ENCODE measurements around the gene JAKMIP1. TPM values are rescaled to one million over a fixed set of nuclear protein-coding genes. Genes with fewer than 3 reads are reported as not detected.
A peak's percentile ranks its signal among the peaks of the same experiment; 100 is the strongest.
"Not testable (repeated sequence)": the region's sequence is repeated elsewhere in the genome, so short reads cannot be mapped to it uniquely, and the experiment has no call there.

Gene JAKMIP1
- total RNA-seq, 1 experiment from 2014 or later: 0.05 TPM

DNA sequence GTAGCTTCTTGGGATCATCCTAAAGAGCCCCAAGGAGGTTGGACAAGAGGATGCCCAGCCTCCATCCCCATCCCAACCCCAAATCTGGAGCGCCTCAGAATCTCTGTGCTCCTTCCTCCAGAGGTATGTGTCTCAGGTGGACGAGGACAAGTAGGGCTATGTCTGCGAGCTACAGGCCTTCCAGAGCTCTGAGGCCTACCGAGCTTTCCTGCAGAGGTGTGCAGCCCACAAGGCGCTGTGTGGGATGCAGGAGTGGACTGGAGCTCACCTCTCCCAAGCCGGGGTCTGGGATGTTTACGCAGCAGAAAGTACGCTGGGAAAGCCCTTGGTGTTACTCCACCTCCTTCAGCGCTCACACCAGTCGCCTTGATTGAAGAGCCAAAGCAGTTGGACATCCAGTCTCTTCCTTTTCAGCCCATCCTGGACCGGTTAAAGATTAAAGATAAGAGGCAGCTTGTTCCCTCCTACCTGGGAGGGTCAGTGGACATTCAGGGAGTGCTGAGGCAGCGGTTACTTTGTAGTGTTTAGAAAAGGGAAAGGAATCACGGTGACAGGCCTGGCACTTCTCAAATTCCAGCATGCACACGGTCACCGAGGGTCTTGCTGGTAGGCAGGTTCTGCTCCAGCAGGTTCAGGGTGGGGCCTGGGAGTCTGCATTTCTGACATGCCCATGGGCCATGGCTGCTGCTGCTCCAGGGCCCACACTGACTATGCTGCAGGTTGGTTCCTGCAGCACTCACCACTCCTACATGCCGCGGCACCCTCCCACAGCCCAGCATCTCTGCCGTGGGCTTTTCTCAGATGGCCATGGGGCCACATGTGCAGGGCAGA, 29.5 kb upstream of the JAKMIP1 start:
- no peak for DNase-seq (ENCODE audit: extremely low read depth, low read depth)

DNA sequence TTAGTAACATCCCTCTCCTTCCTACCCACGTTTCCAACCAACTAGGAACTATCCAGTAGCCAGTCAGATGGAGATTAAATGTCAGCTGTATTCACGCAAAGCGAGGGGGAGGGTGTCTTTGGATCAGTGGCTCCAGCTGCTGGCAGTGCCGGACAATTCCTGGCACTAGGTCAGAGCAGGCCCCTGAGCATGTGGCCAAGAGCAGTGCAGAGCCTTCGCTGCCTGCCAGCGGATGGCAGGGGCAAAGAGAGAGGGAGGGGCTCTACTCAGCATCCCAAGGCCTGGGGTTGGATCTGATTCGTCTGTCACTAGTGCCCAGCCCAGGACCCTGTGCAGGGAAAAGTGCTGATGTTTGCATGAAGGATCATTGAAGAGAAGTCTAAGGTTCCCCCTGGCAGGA, 28.7 kb upstream of the JAKMIP1 start:
- no peak for DNase-seq (ENCODE audit: extremely low read depth, low read depth)

DNA sequence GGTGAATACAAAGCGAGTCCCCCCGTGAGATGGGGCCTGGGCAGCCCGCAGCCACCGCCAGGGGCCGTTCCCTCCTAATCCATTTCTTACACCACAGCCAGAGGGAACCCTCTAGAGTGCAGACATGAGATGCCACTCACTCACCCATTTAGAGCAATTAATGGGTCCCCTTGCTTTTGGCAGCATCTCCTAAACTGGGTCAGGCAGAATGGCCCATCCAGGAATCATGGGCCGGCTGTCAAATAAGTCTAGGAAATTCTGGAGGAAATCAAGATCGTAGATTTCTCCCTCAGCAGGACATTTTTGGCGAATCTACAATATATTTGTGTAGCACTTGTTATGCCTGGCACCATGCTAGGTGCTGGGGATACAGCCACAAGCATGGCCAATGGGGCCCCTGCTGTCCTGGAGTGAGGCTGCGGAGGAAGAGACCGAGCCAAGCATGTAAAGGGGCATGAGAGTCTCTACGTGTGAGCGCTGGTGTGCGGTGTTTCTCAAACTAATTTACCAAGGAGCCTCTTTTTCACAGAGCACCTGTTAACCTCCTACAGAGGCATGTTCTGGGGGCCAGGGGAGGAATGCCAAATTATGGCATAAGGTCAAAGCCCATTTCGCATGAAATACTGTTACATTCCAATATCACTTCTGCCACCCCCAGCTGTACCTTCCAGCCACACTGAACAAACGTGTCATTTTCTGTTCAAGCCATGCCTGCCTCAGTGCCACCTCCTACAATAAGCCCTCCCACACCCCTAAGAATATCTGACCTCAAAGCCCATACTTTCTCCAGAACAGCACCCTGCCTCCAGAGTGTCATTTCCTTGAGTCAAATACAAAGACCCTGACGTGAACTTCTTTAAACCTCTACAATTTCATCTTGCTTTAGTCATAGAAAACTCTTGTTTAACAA, 28.1 kb upstream of the JAKMIP1 start:
- no peak for DNase-seq (ENCODE audit: extremely low read depth, low read depth)

DNA sequence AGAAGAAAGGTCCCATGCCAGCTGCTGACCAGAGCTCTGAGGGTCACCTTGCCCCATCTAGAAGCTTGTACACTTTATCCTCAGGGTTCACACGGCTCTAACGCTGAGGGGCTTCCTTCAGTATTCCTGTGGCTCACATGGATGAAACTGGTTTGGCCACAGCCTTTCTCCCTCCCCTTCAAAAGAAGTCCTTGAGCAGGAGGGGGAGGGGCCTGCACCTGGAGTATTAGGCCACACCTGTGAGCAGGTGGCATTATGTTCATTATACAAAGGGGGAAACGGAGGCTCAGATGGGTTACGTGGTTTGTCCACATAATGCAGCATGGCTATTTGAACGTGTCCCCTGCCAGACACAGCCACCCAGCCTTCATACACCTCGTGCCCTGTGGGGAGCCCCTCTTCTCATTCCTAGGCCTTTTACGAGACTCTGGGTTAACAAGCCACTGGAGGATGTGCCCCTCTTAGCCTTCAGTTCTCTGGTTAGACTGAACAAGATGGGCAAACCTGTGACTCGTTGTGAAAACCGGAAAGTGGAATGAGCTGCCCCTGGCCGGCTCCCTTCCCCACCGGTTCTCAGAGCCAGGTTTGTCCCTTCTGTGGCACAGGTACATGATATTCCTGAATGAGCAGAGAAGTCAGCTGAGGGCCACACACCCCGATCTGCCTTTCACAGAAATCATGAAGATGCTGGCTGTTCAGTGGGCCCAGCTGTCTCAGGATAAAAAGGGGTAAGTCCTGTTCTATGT, 27.2 kb upstream of the JAKMIP1 start:
- DNase-seq (ENCODE audit: extremely low read depth, low read depth): no peak

DNA sequence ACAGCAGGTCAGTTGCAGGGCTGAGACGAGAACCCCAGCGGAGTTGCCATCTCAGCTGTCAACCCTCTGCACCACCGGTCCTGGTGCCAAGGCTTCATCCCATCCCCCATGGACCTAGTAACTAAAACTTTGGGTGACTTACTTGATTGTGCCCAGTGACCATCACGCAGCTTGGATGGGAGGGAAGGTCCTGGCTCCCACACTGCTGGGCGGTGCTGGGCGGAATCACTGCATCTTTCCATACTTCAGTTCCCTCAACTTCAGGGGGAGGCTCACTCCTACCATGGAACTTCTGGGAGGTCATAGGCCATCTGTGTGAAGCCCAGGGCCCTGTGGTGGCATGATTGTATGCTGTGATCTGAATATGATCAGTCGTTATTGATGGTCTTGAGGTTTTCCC, 26.2 kb upstream of the JAKMIP1 start:
- DNase-seq (ENCODE audit: extremely low read depth, low read depth): no peak

DNA sequence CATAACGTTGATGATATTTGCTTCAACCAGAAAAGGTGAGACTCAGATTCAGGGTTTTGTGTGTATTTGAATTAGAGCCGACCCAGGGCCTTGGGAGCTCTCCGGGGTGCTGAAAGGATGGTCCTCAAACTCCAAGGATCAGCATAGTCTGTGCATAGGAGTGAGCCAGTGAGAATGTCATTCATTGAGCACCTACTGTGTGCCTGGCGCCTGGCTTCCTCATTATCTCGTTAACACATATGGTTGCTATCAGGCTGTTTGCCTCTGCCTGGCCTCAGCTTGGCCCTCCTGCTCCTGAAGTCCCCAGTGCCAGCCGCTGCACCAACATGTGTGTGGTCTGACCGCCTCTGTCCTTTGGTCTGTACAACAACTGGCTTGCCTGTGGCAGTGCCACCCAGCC, 25.1 kb upstream of the JAKMIP1 start:
- DNase-seq (ENCODE audit: extremely low read depth, low read depth): peak; percentile 7

DNA sequence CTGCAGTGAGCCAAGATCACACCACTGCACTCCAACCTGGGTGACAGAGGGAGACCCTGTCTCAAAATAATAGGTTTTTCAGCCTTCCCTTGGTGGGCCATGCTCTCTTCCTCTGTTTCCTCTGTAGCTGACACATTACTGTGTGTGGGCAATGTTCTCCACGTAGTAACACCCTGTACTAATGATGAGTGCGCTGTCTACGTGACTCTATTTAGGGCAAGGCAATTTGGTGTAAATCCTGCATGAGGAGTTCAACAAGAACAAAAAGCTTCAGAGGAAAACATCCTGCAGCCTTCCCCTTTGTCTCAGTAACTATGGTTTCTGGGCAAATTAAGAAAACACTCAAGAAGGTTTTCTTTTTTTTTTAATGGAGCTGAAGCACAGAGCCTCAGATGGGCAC, 24.4 kb upstream of the JAKMIP1 start:
- DNase-seq (ENCODE audit: extremely low read depth, low read depth): no peak

DNA sequence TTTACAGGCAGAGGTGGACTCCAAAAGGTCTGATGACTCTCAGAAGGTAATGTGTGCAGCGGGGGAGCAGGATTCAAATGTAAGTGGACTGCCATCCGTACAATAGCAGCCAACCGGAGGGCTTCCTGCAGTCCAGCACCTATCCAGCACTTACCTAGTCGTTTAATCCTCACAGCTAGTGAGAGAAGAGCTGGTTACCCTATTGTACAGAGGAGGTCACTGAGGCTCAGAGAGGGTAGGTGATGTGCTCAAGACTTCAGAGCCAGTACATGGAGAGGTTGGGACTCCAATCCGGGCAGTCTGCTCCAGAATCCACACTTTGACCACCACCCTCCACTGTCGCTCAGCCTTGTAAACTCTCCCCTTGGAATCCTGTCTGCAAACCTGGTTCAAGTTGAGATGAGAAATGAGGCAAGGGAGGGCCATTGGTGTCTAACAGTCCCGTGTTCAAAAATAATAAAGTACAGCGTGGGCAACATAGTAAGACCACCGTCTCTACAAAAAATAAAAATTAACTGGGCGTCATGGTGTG, 22.5 kb upstream of the JAKMIP1 start:
- DNase-seq (ENCODE audit: extremely low read depth, low read depth): no peak

DNA sequence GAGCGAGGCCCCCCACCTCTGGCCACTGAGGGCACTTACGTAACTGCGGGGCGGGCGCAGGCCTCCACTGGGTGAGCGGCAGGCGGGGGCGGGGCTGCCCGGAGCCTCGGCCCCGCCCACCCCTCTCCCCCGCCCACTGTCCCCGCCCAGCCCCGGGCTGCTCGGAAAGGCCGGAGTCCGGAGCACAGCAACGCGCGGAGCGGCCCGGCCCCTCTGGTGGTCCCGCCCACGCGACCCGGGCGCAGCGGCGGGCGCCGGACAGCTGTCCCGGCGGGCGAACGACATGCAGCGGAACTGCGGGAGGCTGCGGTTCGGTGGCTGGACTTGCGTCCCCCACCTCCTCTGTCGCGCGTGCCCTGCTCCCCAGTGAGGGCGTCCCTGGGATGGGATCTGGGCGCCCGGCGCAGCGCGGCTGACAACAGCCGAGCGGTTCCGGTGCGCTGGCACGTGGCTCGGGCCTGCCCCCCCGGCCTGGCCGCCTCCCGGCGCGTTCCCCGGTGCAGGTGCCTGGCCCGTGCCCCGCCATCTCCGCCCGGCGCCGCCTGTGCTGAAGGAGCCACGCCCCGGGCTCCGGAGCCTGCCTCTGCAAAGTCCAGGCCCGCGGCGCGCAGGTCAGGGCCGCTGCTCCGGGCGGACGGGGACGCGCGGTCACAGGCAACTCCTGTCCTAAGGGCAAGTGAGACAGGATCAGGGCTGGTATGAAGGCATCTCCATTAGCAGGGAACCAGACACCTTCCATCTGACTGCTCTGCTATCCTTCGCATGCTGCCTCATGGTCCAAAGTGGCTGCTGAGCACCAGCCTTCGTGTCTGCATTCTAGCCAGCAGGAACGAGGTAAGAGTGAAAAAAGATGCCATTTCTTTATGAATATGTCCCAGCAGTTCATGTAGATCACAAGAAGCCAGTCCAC, 21.8 kb upstream of the JAKMIP1 start:
- no peak for DNase-seq (ENCODE audit: extremely low read depth, low read depth)

DNA sequence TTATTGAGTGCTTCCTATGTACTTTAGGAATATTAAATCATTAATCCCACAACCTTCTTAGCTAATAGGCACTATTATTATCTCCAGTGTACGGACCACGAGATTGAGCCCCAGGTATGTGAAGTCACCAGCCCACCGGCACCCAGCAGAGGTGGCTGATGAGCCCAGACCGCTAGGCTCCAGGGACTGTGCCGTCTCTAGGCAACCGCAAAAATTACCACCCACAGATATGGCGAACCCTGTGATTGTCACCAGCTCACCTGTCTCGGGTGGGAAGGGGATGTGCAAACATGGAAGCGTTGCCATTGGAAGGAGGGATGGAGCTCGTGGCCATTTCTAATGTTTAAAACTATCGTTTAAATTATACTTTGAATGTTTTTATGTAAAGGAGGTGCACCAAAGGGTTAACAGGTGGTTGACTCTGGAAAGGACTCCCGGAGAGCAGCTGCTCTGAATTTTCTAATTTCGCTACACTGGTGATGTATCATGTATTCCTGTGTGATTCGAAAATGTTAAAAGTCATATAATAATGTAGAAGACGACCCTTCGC, 21.0 kb upstream of the JAKMIP1 start:
- no peak for DNase-seq (ENCODE audit: extremely low read depth, low read depth)

DNA sequence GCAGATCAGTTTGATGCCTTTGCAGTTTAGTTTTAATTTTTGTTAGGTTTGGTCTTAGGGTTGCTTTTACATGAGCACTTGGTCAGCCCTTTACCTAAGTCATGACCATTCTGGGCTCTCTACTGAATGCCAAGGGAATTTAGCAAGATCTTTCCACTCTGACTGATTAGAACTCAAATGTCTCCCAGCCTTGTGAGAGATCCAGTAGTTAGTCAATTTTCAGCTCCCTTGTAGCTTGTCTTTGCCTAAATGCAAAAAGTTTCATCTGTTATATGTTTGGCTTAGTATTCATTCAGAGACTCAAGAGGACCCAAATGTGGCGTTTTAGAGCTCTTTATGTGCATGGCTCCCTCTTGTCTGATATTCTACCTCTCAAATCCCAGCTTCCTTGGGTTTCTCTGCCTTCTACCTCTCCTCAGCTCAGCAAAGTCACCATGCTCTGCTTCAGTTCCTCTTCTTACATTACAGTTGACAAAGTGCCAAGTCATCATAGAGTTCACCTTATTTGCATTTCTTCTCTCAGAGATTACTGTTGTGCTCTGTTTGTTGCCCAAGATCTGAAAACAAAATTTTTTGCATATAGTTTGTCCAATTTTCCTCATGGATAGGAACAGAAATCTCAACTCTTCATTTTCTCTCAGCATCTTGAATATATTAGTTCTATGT, 17.5 kb upstream of the JAKMIP1 start:
- no peak for DNase-seq (ENCODE audit: extremely low read depth, low read depth)

DNA sequence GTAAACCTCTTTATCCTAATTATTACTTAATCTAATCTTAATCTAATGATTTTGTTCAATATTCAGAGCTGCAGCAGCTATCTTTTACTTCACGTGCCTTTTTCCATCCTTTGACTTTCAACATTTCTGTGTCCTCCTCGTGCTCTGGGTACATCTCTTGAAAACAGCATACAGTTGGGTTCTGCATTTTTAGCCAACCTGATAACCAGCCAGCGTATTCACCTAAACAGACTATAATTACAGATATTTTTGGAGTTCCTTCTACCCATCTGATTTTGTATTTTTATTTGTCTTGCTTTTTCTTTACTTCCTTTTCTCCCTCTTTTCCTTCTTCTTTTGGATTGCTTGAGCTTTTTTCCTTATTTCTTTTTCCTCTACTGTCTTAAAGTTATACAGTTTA, 16.2 kb upstream of the JAKMIP1 start:
- no peak for DNase-seq (ENCODE audit: extremely low read depth, low read depth)

DNA sequence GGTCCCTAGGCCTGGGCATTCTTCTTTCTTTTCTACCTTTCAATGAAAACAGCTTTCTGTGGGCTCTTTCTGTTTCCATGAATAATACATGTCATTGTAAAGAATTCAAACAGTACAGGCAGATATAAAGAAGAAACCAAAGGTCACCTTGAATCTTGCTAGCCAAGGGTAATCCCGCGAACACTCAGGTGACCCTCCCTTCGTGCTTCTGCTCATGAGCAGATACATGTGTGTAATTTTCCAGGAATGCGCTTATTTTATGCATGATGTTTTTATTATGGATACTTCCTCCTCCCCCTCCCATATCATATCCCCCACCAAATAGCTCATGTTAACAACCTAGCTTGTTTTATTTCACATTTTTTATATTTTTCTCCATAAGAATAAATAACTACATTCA, 9.6 kb upstream of the JAKMIP1 start:
- DNase-seq (ENCODE audit: extremely low read depth, low read depth): no peak

DNA sequence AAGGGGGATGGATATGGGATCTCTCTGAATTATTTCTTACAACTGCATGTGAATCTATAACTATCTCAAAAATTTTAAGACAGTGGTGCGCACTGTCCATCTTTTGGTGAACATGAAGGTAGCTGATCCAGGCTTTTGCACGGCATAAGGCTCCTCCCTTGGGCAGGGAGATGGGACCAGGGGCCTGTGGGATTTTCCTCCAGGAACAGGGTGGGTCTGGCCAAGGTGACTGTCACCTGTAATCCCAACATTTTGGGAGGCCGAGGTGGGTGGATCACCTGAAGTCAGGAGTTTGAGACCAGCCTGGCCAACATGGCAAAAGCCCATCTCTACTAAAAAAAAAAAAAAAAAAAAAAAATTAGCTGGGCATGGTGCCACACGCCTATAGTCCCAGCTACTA, 8.9 kb upstream of the JAKMIP1 start:
- DNase-seq (ENCODE audit: extremely low read depth, low read depth): not testable (repeated sequence)

DNA sequence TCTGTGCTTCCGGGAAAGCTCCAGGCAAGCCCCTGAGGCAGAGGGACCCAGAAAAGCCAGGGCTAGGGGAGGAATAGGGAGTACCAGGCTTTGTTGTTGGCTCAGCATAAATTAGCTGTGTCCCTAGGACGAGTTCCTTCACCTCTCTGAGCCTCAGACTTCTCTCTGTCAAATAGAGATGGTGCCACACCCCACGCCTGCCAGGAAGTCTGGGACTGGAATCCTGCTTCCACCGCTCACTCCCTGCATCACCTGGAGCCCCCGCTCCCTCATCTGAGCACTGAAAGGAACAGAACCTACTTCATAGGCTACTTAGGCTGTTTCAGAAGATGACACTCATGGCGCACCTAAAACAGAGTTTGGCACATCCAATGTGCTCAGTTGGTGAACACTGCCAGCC, 8.1 kb upstream of the JAKMIP1 start:
- no peak for DNase-seq (ENCODE audit: extremely low read depth, low read depth)

DNA sequence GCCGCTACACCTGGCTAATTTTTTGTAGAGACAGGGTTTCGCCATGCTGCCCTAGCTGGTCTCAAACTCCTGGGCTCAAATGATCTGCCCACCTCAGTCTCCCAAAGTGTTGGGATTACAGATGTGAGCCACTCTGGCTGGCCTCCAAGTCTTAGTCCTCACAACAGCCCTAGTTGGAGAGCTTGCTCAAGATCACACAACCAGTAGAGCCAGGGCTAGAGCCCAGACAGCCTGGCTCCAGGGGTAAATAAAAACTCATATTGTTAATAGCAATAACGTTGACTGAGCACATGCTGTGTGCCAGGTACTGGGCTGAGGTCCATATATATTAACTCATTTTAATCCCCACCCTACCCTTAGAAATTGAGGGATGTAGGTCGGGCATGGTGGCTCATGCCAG, 7.3 kb upstream of the JAKMIP1 start:
- DNase-seq (ENCODE audit: extremely low read depth, low read depth): no peak

DNA sequence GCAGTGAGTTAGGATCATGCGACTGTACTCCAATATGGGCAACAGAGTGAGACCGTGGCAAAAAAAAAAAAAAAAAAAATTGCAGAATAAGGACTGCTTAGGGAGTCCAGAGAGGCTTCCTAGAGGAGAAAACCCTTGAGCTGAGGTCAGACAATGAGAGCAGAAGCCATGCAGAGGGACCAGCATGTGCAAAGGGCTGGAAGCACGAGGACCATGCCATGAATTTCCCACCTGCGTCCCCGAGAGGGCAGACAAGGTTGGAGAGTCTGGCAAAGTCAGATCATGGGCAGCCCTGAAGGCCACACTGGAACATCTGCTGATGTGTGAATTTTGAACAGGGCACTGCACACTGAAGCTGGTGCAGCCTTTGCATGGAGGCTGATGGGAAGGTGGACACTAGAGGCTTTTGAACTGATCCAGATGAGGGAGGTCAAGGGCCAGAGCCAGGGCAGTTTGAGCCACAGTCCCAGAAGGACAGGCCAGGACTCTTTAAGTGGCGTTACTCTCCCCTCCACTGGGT, 6.5 kb upstream of the JAKMIP1 start:
- DNase-seq (ENCODE audit: extremely low read depth, low read depth): no peak

DNA sequence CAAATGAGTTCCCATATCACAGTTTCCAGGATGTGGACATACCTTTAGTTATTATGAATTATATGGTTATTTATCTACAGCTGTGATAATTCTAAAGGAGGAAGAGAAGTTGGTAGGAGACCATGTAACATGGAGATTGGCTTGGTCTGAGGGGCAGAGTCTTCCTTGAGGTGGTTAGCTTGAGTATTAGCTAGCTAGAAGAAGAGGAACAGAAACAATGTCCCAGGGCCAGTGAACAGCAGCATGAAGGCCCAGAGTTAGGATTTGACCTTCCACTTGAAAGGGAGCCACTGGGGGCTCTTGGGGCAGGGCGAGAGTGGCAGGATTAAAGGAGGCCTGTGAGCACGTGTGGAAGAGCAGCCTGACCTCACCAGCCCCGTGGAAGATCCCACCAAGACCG, 5.6 kb upstream of the JAKMIP1 start:
- no peak for DNase-seq (ENCODE audit: extremely low read depth, low read depth)

DNA sequence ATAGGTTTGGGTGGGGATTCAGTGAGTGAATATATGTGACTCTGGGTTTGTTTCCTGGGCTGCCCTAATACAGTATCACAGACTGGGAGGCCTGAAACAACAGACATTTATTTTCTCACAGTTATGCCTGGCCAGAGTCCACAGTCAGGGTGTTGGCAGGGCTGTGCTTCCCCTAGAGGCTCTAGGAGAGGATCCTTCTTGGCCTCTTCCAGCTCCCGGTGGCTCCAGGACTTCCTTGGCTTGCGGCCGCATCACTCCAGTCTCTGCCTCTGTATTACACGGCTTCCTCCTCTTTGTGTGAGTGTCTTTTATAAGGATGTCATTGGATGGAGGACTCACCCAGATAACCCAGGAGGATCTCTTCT, 5.2 kb upstream of the JAKMIP1 start:
- no peak for DNase-seq (ENCODE audit: extremely low read depth, low read depth)
